HFFc6 (cell line): ENCODE measurements around the gene ABTB2. TPM values are rescaled to one million over a fixed set of nuclear protein-coding genes. Genes with fewer than 3 reads are reported as not detected.

ENCODE experiments used
- DNase-seq: peaks from one replicate; pipeline ENCODE4 v3.0.0-alpha.2; 2018
- H3K27ac Mint-ChIP-seq: 2 replicates; pipeline ENCODE4 v1.8.0; 2020; ENCODE audit warnings: mild to moderate bottlenecking, mixed read lengths
- H3K27me3 Mint-ChIP-seq: 2 replicates; pipeline ENCODE4 v1.8.0; 2021; ENCODE audit warnings: mild to moderate bottlenecking, moderate library complexity, mixed read lengths; ENCODE audit not compliant: insufficient read depth
- H3K36me3 Mint-ChIP-seq: 2 replicates; pipeline ENCODE4 v1.8.0; 2021; ENCODE audit warnings: low read depth, mixed read lengths
- H3K4me1 Mint-ChIP-seq: 2 replicates; pipeline ENCODE4 v1.8.0; 2020; ENCODE audit warnings: low read depth, mixed read lengths
- H3K4me3 Mint-ChIP-seq: 2 replicates; pipeline ENCODE4 v1.8.0; 2020; ENCODE audit warnings: mild to moderate bottlenecking, moderate library complexity, mixed read lengths
- H3K9me3 Mint-ChIP-seq: 2 replicates; pipeline ENCODE4 v1.8.0; 2020; ENCODE audit warnings: mild to moderate bottlenecking, mixed read lengths
- CTCF ChIP-seq: fragments of 200-600 bp; sonication (generic); IDR thresholded peaks from 2 replicates; pipeline ENCODE4 v1.5.0; 2021; ENCODE audit warnings: antibody characterized with exemption, mild to moderate bottlenecking
- total RNA-seq, 6 experiments: library from RNA; stranded (reverse); fragmentation: NEBNext Ultra II Directional; extraction: Animal tissue kit (Norgen Biotek cat#: 25700); gene quantifications; 2 replicates in 1 of 6; 3 replicates in 5 of 6; pipeline ENCODE4 v1.2.3, GENCODE V29; 2021

Gene ABTB2
- total RNA-seq, 6 experiments from 2014 or later, result 2.5 to 3.6 (median 2.8) TPM

- H3K27me3 Mint-ChIP-seq, result peaks cover 7% of the 10 kb centered on the region
- DNase-seq, result no peak
- no peaks in the 10 kb centered on the region for H3K9me3 Mint-ChIP-seq
- peaks cover 3% of the 10 kb centered on the region for H3K4me1 Mint-ChIP-seq
- no peak for TF ChIP-seq CTCF
- H3K4me3 Mint-ChIP-seq, result no peak overlapping the region
- H3K27ac Mint-ChIP-seq, result no peak overlapping the region
- no peaks in the 10 kb centered on the region for H3K36me3 Mint-ChIP-seq
Observed at GRCh38 chr11:34280945-34281872, 76.6 kb downstream of the ABTB2 start.

GRCh38 chr11:34278693-34279297 lies 79.0 kb downstream of the ABTB2 start:
- Mint-ChIP-seq H3K9me3 (no peaks in the 10 kb centered on the region), H3K27ac (no peak overlapping the region), H3K27me3 (peaks cover 7% of the 10 kb centered on the region), H3K4me1 (peaks cover 23% of the 10 kb centered on the region), H3K36me3 (no peaks in the 10 kb centered on the region), H3K4me3 (no peak overlapping the region)
- no peak for TF ChIP-seq CTCF
- no peak for DNase-seq

- Mint-ChIP-seq H3K9me3 (no peaks in the 10 kb centered on the region), H3K36me3 (no peaks in the 10 kb centered on the region), H3K4me1 (peaks cover 23% of the 10 kb centered on the region), H3K4me3 (no peak overlapping the region), H3K27ac (no peak overlapping the region), H3K27me3 (peaks cover 3% of the 10 kb centered on the region)
- TF ChIP-seq CTCF, result no peak
- DNase-seq, result no peak
Observed at GRCh38 chr11:34278175-34278574, 79.6 kb downstream of the ABTB2 start.

- Mint-ChIP-seq H3K4me3 (no peak overlapping the region), H3K36me3 (no peaks in the 10 kb centered on the region), H3K4me1 (peaks cover 23% of the 10 kb centered on the region), H3K27me3 (peaks cover 3% of the 10 kb centered on the region), H3K9me3 (no peaks in the 10 kb centered on the region), H3K27ac (no peak overlapping the region)
- DNase-seq, result no peak
- no peak for TF ChIP-seq CTCF
Observed at GRCh38 chr11:34277171-34277570, 80.6 kb downstream of the ABTB2 start.

GRCh38 chr11:34276352-34276864 lies 81.4 kb downstream of the ABTB2 start:
- DNase-seq, result no peak
- H3K9me3 Mint-ChIP-seq, result no peaks in the 10 kb centered on the region
- H3K27ac Mint-ChIP-seq, result no peak overlapping the region
- H3K4me1 Mint-ChIP-seq, result peaks cover 23% of the 10 kb centered on the region
- TF ChIP-seq CTCF, result no peak
- no peaks in the 10 kb centered on the region for H3K36me3 Mint-ChIP-seq
- H3K27me3 Mint-ChIP-seq, result peaks cover 3% of the 10 kb centered on the region
- H3K4me3 Mint-ChIP-seq, result no peak overlapping the region
